GM18951 (cell line): ENCODE results near the gene RREB1.

Source experiments
- POLR2A ChIP-seq: IDR thresholded peaks from 4 replicates; pipeline ENCODE4 v1.6.1; 2011; ENCODE audit warnings: mild to moderate bottlenecking; ENCODE audit not compliant: insufficient read length, insufficient read depth; ENCODE audit errors: extremely low read depth
- in situ Hi-C: fragments of 300-500 bp; cut with MboI; formaldehyde crosslinking; loops from one replicate; pipeline ENCODE4 v1.12.0; 2022; ENCODE audit warnings: low sequenced_read_pairs, mixed read lengths, inconsistent platforms; ENCODE audit not compliant: unreplicated experiment

Gene RREB1

GRCh38 chr6:7107578-7108195, at the start of gene RREB1:
RREB1 (plus strand) TSS chr6:7107961; CDS start chr6:7181912, 73,951 bp downstream.
- peak; percentile 54 for TF ChIP-seq POLR2A
- in situ Hi-C loops: no loop called here

- in situ Hi-C loops: no loop called here
- TF ChIP-seq POLR2A: no peak
These were observed 49.4 kb upstream of the RREB1 start for GRCh38 chr6:7058250-7058923.

GRCh38 chr6:7060769-7061516, 46.8 kb upstream of the RREB1 start:
- no peak for TF ChIP-seq POLR2A
- in situ Hi-C loops: no loop called here

- in situ Hi-C loops: no loop called here
- TF ChIP-seq POLR2A: no peak
These were observed 45.2 kb upstream of the RREB1 start for GRCh38 chr6:7062451-7063162.

GRCh38 chr6:7067305-7067704, 40.5 kb upstream of the RREB1 start:
- TF ChIP-seq POLR2A: no peak
- in situ Hi-C loops: no loop called here

- in situ Hi-C loops: no loop called here
- TF ChIP-seq POLR2A: no peak
These were observed 36.4 kb upstream of the RREB1 start for GRCh38 chr6:7071405-7071804.

- no peak for TF ChIP-seq POLR2A
These were observed 34.5 kb upstream of the RREB1 start for GRCh38 chr6:7073082-7073820.

GRCh38 chr6:7073821-7074525, 33.8 kb upstream of the RREB1 start:
- TF ChIP-seq POLR2A: no peak
- in situ Hi-C loops: no loop called here

More at GRCh38 chr6:7073082-7073820, 34.5 kb upstream of the RREB1 start:
- in situ Hi-C loops: no loop called here

- in situ Hi-C loops: no loop called here
- TF ChIP-seq POLR2A: no peak
These were observed 32.9 kb upstream of the RREB1 start for GRCh38 chr6:7074870-7075269.

- TF ChIP-seq POLR2A: no peak
- in situ Hi-C loops: no loop called here
These were observed 32.3 kb upstream of the RREB1 start for GRCh38 chr6:7075341-7076000.

GRCh38 chr6:7077856-7078255, 29.9 kb upstream of the RREB1 start:
- TF ChIP-seq POLR2A: no peak
- in situ Hi-C loops: no loop called here
